ENCODE data around the gene KNG1.
"Not testable (repeated sequence)": the region's sequence is repeated elsewhere in the genome, so short reads cannot be mapped to it uniquely, and the experiment has no call there.

KNG1 gene

DNA sequence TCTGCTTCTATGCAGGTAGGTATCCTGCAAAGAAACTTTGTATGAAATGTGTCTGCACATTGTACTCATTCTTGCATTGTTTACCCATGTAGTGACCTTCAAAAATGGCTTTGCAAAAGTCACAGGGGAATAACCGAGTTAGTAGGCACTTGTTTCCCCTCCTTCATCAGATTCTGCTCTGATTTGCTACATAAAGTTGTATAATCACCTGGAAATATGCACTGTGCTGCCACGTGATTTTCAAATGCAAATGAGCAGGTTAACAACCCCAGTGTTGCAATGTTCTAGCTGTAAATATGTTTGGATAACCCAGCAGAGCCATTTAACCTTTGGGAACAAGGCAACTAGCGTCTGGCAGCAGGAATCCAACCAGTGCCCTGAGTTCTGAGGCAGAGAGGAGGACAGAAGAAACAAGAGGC is at the start of gene KNG1:
Gene KNG1, plus strand, starts transcription at position 321 of the 419 bp plus-strand sequence. CDS start 184 bp downstream, outside the sequence.
- no peak for DNase-seq

DNA sequence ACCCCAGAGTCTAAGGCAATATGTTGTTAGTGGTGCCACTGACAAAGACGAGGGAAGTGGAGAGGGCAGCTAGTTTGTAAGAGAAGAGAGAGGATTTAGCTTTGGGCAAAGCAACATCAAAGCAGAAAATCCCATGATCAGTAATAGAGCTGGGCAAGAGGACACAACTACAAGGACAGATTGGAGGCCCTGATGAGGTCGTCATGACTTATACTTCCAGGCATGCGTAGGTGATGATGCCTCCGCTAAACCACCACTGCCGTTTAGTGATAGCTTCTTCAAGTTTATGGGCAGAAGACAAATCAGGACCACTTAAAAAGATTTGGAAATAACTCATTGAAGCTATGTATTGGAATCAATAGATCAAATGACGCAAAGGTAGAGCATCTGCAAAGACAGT is 48.7 kb upstream of the KNG1 start:
- no peak for DNase-seq

DNA sequence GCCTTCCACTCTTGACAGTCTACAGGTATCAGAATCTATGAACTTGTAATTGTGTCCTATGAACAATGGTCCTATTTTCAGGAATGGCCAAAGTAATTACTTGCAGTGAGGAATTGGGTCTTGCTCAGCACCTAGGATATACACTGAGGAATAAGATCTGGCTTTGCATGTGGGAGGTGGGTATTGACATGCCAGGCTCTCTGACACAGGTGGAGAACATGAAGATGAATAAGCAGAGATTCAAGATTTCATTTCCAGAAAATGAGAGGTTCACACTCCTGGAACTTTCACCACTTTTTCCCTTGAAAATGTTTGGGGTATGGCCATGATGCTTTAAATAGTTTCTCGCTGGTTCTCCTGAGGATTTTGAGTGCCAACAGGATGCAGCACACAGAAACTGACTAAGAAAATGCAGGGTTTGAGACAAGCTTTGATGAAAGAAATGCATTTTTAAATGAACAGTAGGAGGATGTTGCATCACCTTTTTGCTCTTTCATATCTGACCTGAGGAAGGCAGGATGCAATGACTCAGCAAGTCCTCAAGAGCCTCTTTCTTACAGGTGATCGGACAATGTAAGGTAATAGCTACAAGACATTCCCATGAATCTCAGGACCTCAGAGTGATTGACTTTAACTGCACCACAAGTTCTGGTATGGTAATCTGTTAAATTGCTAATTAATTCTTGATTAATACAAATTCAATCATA is 47.6 kb upstream of the KNG1 start:
- no peak for DNase-seq

DNA sequence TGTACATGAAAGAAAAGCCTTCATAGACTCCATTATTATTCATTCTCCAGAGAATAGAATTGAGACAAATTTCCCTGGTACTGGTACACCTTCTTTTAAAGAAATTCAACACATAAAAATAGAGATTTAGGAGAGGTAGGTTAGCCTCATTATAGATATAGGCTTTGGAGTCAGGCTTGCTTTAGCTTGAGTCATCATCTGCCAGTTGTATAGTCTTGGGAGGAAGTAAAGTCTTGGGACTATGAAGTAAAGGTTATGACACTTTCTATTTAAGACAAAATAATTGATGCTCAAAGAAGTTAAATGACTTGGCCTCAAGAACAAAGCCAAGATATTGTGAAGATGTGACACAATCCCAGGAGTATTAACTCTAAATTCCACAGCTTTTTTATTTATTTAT is 47.0 kb upstream of the KNG1 start:
- DNase-seq, result no peak

DNA sequence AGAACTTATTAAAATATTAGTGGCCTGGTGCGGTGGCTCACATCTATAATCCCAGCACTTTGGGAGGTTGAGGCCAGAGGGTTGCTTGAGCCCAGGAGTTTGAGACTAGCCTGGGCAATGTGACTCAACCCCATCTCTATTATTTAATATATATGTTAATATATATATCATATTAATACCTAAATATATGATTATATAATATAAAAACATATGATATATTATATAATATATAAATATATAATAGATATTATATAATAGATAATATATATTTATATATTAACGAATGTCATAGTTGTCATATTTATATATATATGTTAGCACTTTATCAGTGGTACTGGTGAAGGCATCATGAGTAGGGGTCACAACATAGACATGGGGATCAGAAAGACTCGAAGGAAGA is 46.1 kb upstream of the KNG1 start:
- no peak for DNase-seq

DNA sequence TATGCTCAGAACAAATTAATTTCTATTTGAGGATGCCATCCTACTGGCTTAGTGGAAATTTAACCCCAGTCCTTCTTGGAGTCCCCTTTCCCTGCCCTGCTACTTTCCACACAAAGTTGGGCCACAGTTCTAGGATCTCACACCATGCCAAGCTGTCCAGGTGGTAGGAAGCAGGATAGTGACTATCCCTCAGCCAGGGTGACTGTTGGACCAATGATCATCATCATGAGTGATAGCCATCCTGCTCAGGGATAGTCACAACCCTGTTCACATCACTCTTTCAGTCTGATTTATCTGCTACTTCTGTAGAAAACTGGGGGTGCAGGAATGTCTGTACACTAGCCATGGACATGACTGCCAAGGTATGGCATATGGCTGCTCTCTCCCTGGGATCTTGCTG is 38.6 kb upstream of the KNG1 start:
- no peak for DNase-seq

DNA sequence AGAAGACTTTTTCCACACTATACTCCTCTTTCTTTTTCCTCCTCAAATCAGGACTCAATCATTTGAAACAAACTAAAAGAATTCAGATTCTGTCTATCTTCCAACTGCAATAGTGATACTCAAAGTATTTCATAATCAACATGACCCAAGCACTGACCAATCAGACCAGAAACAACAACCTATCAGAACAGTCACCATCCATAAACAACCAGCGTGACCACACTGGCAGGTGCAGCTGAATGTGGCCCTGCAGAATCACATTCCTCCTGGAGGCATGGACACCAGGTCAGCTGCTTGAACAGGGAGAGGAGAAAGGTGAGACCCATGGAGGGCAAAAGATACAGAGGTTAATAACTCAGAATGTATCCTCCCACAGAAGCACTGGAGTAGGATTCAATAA is 38.0 kb upstream of the KNG1 start:
- DNase-seq, result no peak

DNA sequence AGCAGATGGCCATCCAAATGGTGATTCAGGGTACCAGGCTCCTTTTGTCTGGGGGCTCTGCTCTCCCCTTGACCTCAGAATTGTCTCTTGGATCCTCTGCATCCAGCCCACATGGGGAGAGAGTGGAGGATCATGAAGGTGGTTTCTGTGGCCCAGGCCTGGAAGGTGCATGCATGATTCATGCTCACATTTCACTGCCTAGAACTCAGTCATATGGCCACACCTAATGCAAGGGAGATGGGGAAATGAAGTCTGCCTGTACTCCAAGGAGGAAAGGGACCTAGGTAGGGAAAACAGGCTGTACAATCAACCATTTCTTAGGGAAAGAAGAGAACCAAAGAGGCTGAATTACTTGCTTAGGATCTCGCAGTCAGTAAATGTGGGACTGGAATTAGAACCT is 36.3 kb upstream of the KNG1 start:
- DNase-seq, result no peak

DNA sequence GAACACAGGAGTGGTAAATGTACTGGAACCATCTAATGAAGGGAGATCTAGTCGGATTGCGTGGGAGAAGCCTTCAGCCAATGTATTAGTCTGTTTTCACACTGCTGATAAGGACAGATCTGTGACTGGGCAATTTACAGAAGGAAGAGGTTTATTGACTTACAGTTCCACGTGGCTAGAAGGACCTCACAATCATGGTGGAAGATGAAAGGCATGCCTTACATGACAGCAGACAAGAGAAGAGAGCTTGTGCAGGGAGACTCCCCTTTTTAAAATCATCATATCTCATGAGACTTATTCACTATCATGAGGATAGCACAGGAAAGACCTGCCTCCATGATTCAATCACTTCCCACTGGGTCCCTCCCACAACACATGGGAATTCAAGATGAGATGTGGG is 34.3 kb upstream of the KNG1 start:
- DNase-seq, result no peak

DNA sequence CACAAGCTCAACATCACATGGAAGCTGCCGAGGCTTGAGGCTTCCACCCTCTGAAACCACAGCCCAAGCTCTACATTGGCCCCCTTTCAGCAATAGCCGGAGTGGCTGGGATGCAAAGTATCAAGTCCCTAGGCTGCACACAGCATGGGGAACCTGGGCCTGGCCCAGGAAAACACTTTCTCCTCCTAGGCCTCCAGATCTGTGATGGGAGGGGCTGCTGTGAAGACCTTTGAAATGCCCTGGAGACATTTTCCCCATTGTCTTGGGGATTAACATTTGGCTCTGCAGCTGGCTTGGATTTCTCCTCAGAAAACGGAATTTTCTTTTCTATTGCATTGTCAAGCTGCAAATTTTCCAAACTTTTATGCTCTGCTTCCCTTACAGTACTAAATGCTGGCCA is 33.2 kb upstream of the KNG1 start:
- DNase-seq, result no peak

DNA sequence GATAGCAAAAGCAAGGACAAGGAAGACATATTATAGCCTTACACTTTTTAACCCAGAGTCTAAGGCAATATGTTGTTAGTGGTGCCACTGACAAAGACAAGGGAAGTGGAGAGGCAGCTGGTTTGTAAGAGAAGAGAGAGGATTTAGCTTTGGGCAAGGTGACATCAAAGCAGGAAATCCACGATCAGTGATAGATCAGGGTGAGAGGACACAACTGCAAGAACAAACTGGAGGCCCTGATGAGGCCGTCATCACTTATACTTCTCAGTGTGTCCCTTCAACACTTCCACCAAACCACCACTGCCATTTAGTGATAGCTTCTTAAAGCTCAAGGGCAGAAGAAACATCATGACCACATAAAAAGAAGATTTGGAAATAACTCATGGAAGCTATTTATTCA is 30.7 kb upstream of the KNG1 start:
- DNase-seq, result not testable (repeated sequence)

DNA sequence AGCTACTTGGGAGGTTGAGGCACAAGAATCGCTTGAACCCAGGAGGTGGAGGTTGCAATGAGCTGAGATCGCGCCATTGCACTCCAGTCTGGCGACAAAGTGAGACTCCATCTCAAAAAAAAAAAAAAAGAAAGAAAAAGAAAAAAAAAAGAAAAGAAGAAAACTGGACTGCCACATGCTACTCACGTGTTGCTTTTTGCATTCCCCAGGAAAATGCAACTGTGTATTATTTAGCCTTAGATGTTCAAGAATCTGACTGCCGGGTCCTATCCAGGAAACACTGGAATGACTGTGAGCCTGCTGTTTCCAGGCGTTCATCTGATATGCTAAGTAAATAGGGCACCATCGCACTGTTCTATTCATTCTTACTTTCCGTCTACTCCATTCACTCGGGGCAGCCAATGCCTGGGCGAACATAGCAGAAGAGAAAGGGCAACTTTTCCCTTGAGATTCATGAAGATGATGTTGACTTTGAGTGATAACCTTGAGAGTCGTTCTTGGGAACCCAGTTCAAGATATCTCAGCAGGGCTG is 30.0 kb upstream of the KNG1 start:
- DNase-seq, result no peak

DNA sequence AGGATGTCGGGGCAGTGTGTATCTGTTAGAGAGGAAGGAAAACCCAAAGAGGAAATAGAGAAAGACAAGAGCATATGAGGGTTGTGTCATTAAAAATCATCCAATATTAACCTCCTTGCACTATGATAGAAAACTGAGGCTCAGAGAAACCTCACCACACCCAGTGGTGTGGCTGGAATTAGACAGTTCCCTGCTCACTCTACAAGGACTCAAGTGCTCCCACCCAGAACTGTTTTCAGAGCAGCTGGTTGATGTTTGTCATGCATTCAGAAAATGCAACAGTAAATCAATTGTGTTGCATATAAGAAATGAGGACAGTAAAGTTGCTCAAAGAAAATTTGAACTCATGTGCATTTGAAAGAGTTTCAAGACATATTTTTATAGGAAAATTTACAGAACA is 26.9 kb upstream of the KNG1 start:
- DNase-seq, result not testable (repeated sequence)

DNA sequence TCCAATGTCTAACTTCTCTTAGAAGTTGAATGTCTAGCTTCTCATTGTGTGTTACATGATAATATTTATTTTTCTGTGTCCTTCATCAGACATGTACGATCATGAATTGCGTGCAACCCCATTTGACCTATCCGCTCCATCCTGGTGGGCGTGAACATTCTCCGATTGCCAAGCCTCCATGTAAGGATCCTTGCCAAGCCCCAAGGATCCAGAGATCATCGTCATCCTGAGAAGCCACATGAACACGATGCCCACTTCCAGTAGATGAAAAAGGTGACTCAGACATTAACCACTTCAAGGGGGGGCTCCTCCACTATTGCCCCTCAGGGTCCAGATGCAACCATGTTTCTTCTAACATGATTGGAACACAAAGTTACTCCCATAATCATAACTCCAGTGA is 25.5 kb upstream of the KNG1 start:
- DNase-seq, result no peak

DNA sequence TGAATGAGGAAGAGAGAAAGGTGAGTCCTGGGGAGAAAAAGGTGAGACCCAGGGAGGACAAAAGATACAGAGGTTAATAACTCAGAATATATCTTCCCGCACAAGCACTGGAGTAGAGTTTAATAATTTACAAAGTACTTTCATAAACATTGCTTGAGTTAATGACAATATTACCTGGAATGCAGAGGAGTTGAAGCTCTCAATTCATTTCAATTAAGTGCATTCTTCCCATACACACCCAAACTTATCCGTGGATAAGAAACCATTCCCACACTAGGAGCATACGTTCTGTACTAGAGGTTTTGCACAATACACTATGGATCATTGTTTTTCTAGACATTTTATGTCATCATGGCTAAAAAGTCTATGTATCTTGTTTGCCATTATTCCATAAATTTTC is 23.3 kb upstream of the KNG1 start:
- DNase-seq, result no peak

DNA sequence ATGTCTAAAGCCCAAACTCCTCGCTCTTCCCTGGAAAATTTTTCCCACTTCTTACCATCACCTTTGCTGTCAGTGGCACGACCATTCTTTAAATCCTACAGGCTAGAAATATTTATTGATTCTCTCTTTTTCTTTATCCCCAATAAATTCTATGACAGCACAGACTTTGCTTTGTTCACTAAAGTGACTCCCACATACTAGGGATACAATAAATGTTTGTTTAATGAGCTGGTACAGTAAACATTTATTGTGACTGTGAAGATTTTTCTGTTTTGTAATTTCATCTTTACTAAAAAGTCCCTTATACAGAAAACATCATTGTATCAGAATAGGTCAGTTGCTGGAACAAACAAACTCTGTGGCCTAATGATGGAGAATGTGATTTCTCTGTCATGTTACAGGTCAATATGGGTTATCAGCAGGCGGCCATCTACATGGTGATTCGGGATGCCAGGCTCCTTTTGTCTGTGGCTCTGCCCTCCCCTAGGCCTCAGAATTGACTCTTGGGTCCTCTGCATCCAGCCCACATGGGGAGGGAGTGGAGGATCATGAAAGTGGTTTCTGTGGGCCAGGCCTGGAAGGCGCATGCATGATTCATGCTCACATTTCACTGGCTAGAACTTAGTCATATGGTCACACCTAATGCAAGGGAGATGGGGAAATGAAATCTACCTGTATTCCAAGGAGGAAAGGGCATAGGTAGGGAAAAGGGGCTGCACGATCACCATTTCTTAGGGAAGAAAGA is 22.7 kb upstream of the KNG1 start:
- DNase-seq, result no peak

DNA sequence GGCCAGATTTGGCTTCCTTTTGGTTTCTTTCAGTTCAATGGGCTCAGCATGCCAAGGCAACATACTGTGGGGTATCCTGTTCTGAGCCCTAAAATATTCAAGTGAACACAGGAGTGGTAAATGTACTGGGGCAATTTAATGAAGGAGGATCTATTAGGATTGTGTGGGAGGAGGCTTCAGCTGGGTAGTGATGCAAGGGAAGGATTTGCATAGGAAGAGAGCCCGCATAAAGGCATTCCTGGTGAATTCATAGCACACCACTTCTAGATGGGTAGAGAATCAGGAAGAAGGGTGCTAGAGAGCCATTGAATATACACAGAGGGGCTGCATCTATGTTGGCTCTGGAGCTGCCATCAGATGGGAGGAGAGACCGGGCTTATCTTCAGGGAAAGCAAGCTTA is 20.6 kb upstream of the KNG1 start:
- no peak for DNase-seq

DNA sequence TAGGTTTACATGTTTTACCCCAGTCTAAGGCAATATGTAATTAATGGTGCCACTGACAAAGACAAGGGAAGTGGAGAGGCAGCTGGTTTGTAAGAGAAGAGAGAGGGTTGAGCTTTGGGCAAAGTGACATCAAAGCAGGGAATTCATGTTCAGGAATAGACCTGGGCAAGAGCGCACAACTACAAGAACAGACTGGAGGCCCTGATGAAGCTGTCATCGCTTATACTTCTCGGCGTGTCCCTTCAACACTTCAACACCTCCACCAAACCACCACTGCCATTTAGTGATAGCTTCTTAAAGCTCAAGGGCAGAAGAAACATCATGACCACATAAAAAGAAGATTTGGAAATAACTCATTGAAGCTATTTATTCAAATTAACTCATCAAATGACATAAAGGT is 19.6 kb upstream of the KNG1 start:
- DNase-seq, result no peak

DNA sequence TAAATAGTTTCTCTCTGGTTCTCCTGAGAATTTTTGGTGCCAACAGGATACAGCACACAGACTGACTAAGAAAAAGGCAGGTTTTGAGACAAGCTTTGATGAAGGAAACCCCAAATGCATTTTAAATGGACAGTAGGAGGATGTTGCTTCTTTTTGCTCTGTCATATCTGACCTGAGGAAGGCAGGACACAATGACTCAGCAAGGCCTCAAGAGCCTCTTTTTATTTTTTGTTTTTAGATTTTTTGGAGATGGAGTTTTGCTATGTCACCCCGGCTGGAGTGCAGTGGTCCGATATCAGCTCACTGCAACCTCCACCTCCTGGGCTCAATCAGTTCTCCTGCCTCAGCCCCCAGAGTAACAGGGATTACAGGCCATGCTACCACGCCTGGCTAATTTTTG is 16.9 kb upstream of the KNG1 start:
- no peak for DNase-seq

DNA sequence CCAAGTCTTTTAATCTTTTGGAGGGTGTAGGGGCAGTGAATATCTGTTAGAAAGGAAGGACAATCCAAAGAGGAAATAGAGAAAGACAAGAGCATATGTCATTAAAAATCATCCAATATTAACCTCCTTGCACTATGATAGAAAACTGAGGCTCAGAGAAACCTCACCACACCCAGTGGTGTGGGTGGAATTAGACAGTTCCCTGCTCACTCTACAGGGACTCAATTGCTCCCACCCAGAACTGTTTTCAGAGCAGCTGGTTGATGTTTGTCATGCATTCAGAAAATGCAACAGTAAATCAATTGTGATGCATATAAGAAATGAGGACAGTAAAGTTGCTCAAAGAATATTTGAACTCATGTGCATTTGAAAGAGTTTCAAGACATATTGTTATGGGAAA is 14.7 kb upstream of the KNG1 start:
- not testable (repeated sequence) for DNase-seq

DNA sequence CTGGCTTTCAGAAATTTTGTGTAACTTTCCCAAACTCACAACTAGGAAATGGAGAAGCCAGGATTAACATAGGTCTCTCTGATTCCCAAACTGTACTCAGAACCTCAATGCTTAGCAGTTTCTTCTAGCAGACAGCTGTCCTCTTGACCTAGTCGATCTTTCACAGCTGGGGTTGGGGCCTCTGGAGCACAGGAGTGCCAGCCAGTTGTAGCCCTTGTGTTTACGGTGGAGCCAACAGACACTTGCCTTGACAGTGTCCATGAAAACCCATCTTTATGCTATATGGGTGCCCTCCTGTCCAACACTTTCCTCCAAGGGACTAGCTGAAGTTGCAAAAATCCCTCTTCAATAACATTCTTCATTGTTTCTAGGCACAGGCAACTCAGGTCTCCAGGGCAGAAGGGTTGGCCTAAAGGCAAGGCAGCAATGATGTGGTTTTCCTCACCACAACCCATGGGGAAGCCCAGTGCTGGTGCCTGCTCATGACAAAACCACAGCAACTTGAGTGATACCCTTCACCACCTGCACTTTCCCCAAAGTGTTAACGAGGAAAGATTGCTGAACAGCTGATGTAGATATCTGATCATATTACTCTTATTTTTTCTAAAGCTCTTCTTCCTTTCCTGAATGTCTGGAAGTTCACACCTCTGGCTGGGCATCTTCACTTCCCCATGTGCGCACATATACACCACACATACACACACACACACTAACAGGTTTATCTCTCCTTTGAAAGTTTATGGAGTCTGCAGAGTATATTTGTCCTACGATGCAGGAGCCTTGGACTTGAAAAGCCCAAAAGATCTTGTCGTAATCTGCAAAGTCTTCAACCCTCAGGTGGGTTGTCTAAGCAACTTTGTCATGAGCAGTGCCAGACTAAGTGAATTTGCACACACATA is 11.0 kb upstream of the KNG1 start:
- no peak for DNase-seq

DNA sequence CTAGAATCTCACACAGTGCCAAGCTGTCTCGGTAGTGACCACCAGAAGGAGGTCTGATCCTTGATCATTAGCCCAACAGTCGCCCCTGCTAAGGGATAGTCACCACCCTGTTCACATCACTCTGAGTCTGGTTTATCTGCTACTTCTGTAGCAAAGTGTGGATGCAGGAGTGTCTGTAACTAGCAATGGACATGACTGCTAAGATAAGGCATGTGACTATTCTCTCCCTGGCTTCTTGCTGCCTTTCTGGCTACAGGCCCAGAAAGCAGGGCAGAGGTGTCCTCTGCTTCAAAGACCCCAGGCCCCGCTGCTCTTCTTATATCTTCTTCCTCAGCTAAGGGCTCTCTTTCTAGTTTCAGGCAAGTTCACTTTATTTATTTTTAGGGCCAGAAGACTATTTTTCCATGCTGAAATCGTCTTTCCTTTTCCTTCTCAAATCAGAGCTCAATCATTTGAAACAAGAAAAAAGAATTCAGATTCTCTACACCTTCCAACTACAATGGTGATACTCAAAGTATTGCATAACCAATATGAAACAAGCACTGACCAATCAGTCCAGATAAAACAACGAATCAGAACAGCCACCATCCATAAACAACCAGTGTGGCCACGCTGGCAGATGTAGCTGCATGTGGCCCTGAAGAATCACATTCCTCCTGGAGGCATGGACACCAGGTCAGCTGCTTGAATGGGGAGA is 8.0 kb upstream of the KNG1 start:
- no peak for DNase-seq

DNA sequence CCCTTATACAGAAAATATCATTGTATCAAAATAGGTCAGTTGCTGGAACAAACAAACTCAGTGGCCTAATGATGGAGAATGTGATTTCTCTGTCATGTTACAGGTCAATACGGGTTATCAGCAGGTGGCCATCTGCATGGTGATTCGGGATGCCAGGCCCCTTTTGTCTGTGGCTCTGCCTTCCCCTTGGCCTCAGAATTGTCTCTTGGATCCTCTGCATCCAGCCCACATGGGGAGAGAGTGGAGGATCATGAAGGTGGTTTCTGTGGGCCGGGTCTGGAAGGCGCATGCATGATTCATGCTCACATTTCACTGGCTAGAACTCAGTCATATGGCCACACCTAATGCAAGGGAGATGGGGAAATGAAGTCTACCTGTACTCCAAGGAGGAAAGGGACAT is 6.5 kb upstream of the KNG1 start:
- not testable (repeated sequence) for DNase-seq

Data from right hindlimb (tissue), 1 donor.